ENCODE results near the gene RABGAP1L. TPM values are rescaled to one million over a fixed set of nuclear protein-coding genes. Genes with fewer than 3 reads are reported as not detected.
"Not testable (repeated sequence)": the region's sequence is repeated elsewhere in the genome, so short reads cannot be mapped to it uniquely, and the experiment has no call there.

RABGAP1L gene
- polyA plus RNA-seq, result 51.9 TPM
- long read RNA-seq, donor 1, full-length matches to known transcripts, result 3 of 3 reads
- long read RNA-seq, donor 1, partial matches to known transcripts, result 0 of 3 reads
- long read RNA-seq, donor 1, other reads (novel, unspliced or antisense), result 0 of 3 reads
- long read RNA-seq, donor 2, full-length matches to known transcripts, result 3 of 9 reads
- long read RNA-seq, donor 2, partial matches to known transcripts, result 6 of 9 reads
- long read RNA-seq, donor 2, other reads (novel, unspliced or antisense), result 0 of 9 reads
- long read RNA-seq, donor 3, result 0 reads
- long read RNA-seq, donor 4, partial matches to known transcripts, result 0 of 2 reads
- long read RNA-seq, donor 4, other reads (novel, unspliced or antisense), result 0 of 2 reads
- long read RNA-seq, donor 5, full-length matches to known transcripts, result 1 of 1 reads
- long read RNA-seq, donor 5, partial matches to known transcripts, result 0 of 1 reads
- long read RNA-seq, donor 5, other reads (novel, unspliced or antisense), result 0 of 1 reads
- long read RNA-seq, donor 6, full-length matches to known transcripts, result 3 of 8 reads
- long read RNA-seq, donor 6, partial matches to known transcripts, result 5 of 8 reads
- long read RNA-seq, donor 6, other reads (novel, unspliced or antisense), result 0 of 8 reads
- long read RNA-seq, donor 7, full-length matches to known transcripts, result 4 of 4 reads
- long read RNA-seq, donor 7, partial matches to known transcripts, result 0 of 4 reads
- long read RNA-seq, donor 7, other reads (novel, unspliced or antisense), result 0 of 4 reads
- long read RNA-seq, donor 8, full-length matches to known transcripts, result 3 of 22 reads
- long read RNA-seq, donor 8, partial matches to known transcripts, result 19 of 22 reads
- long read RNA-seq, donor 8, other reads (novel, unspliced or antisense), result 0 of 22 reads
- long read RNA-seq, donor 9, full-length matches to known transcripts, result 5 of 5 reads
- long read RNA-seq, donor 9, partial matches to known transcripts, result 0 of 5 reads
- long read RNA-seq, donor 9, other reads (novel, unspliced or antisense), result 0 of 5 reads
- long read RNA-seq, donor 10, full-length matches to known transcripts, result 7 of 19 reads
- long read RNA-seq, donor 10, partial matches to known transcripts, result 12 of 19 reads
- long read RNA-seq, donor 10, other reads (novel, unspliced or antisense), result 0 of 19 reads
- long read RNA-seq, donor 11, partial matches to known transcripts, result 0 of 1 reads
- long read RNA-seq, donor 11, other reads (novel, unspliced or antisense), result 0 of 1 reads

DNA sequence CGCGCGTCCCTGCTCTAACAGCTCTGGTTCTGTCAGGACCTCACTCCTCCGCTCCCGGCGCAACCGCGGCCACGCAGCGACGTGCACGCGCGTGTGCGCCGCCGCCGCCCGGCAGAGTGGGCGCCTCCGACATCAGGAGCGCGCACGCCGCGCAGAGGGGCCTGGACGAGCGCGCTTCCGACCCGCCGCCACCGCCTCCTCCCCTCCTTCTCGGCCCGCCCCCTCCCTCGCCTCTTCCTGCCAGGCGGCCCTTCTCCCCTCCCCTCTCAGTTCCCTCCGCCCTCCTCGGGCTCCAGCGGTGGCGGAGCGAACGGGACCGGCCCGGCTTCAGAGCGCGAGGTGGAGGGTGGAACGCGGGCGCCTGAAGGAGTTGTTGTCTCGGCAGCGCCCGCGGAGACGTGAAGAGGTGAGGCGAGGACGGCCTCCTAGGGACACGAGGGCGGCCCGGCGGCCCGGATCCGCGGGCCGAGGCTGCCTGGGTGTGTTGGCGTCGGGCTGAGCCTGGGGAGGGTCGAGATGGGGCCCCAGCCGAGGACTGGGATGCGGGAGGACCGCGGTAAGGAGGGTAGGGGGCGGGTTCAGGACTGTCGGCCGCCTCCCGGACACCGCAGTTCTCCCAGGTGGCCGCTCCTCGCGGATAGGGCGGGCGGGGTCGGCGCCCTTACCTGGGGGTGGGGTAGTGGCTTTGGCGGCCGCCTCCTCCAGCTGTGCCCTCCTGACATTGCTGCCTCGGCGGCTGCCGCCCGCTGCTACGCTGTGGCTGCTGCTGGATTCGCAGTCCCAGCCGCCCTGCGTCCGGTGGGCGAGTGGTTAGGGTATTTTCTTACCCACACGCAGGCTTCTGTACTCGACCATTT, at the start of gene RABGAP1L:
RABGAP1L (plus strand) TSS at position 269 of the 857 bp plus-strand sequence.
- WGBS (ENCODE audit: insufficient coverage, low lambda C conversion rate), result no CpG with 5 or more reads among the region's 98 CpGs
- DNase-seq, result peak; percentile 97 to 99

DNA sequence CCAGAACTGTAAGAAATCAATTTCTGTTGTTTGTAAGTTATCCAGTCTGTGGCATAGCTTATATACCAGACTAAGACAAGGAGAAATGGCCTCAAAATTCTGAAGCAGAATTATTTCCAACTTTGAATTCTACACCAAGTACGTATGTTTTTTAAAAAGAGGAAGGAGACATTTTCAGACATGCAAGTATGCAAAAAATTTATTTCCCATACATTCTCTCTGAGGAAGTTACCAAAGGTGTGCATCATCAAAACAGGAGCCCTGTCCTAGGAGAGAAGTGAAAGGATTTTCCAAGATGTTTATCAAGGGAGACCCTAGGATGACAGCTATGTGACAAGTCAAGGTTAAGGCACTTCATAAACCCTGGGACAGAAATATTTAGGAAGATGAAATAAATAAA, 49.3 kb upstream of the RABGAP1L start:
- Histone ChIP-seq H3K27me3 (ENCODE audit: control insufficient read depth, insufficient read depth, low read length) (no peaks in the 10 kb centered on the region), H3K4me3 (ENCODE audit: low read length) (no peak overlapping the region), H3K9me3 (ENCODE audit: control insufficient read depth, low read depth, low read length) (no peaks in the 10 kb centered on the region), H3K36me3 (ENCODE audit: control insufficient read depth, insufficient read depth, low read length) (no peaks in the 10 kb centered on the region), H3K4me1 (ENCODE audit: control insufficient read depth, insufficient read depth, low read length) (no peaks in the 10 kb centered on the region), H3K27ac (ENCODE audit: low read length) (no peak overlapping the region)
- WGBS (ENCODE audit: insufficient coverage, low lambda C conversion rate), result no CpG with 5 or more reads among the region's 1 CpG
- no peak for DNase-seq

More for the DNA sequence above, at the start of gene RABGAP1L:
- H3K4me3 ChIP-seq (ENCODE audit: low read length), result peak within 1 kb of the TSS; percentile 94
- H3K27me3 ChIP-seq (ENCODE audit: control insufficient read depth, insufficient read depth, low read length), result no peaks in the 10 kb centered on the region
- no peaks in the 10 kb centered on the region for H3K36me3 ChIP-seq (ENCODE audit: control insufficient read depth, insufficient read depth, low read length)
- peaks cover 7% of the 10 kb centered on the region for H3K4me1 ChIP-seq (ENCODE audit: control insufficient read depth, insufficient read depth, low read length)
- H3K9me3 ChIP-seq (ENCODE audit: control insufficient read depth, low read depth, low read length), result no peaks in the 10 kb centered on the region
- peak within 1 kb of the TSS; percentile 99 for H3K27ac ChIP-seq (ENCODE audit: low read length)

DNA sequence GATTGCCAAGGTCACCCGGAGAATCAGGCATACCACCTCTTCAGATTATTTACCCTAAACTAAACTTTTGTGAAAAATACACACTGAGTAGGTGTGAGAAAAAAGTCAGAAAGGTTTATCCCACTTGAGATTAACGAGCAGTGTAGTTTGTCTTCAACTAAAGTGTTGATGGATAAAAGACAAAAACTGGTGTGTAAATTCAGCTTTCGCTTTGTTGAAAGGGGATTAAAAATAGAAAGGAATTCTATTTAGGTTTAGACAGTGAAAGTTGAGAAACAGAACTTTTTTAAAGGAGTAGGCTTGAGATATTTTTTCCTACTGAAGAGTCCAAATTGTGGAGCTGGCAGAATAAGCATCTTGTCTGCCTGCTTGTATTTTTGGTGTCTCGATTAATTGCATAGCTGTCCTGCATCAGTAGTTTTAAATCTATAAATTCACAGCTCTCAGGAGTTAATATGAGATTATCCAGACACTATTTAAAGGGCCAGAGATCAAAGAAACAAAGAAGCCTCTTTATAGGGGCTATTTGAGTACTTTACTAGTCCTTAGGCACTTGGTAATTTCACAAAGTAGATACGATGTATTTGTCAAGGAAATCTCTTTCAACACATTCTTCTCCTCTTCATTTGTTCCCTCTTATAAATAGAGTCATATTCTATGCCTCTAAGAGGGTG, 46.7 kb upstream of the RABGAP1L start:
- DNase-seq, result no peak
- WGBS (ENCODE audit: insufficient coverage, low lambda C conversion rate), result 78% methylated on average over 2 of the region's 5 CpGs
- Histone ChIP-seq H3K27ac (ENCODE audit: low read length) (no peak overlapping the region), H3K4me1 (ENCODE audit: control insufficient read depth, insufficient read depth, low read length) (no peaks in the 10 kb centered on the region), H3K36me3 (ENCODE audit: control insufficient read depth, insufficient read depth, low read length) (no peaks in the 10 kb centered on the region), H3K9me3 (ENCODE audit: control insufficient read depth, low read depth, low read length) (no peaks in the 10 kb centered on the region), H3K4me3 (ENCODE audit: low read length) (no peak overlapping the region), H3K27me3 (ENCODE audit: control insufficient read depth, insufficient read depth, low read length) (no peaks in the 10 kb centered on the region)

DNA sequence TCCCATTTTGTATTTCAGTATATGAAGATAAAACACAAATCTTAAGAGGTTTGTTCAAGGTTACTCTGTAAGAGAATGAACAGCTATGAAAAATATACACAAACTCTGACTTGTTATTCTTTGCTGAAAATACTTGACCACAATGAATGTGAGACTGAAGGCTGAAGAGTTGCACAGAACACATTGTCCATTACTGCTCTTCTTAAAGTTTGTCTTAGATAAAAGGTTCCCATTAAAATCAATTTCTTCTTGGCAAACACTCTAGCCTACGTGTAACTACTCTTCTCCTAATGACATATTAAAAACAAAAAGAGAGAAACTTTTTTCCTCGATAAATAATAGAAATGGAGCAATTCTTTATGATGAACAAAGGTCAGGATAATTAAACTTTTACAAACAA, 45.2 kb upstream of the RABGAP1L start:
- H3K9me3 ChIP-seq (ENCODE audit: control insufficient read depth, low read depth, low read length), result no peaks in the 10 kb centered on the region
- H3K27ac ChIP-seq (ENCODE audit: low read length), result no peak overlapping the region
- H3K4me3 ChIP-seq (ENCODE audit: low read length), result no peak overlapping the region
- no peaks in the 10 kb centered on the region for H3K27me3 ChIP-seq (ENCODE audit: control insufficient read depth, insufficient read depth, low read length)
- WGBS (ENCODE audit: insufficient coverage, low lambda C conversion rate), result 60% methylated on average over 1 of the region's 2 CpGs
- H3K4me1 ChIP-seq (ENCODE audit: control insufficient read depth, insufficient read depth, low read length), result no peaks in the 10 kb centered on the region
- no peak for DNase-seq
- no peaks in the 10 kb centered on the region for H3K36me3 ChIP-seq (ENCODE audit: control insufficient read depth, insufficient read depth, low read length)

DNA sequence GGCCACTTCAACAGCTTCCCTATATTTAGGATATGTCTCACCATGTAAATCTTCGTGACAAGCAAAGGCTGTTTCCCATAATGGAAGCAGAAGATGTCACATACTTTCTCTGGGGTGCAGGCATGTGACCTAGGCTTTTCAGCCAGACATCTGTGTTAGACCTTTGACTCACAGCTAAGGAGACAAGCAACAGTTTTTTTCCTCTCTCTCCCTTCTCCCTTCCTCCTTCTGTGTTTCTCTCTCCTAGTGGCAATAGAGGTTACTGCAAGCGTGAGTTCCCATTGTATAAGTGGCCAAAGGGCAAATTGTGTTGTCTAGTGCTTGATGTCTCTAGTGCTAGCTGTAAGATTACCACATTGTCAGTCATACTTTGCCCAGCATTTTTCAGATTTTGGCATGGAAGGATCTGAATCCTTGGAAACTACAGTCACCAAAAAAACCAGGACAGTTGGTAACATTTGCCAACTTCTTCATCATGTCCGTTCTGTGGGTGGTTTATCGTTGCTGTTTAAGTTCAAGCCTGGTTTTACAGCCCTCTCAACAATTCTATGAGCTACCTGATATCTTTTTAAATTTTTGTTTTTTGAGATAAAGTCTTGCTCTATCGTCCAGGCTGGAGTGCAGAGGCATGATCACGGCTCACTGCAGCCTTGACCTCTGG, 44.4 kb upstream of the RABGAP1L start:
- no peaks in the 10 kb centered on the region for H3K4me1 ChIP-seq (ENCODE audit: control insufficient read depth, insufficient read depth, low read length)
- peak overlapping the region; percentile 5 for H3K27ac ChIP-seq (ENCODE audit: low read length)
- H3K27me3 ChIP-seq (ENCODE audit: control insufficient read depth, insufficient read depth, low read length), result no peaks in the 10 kb centered on the region
- no peaks in the 10 kb centered on the region for H3K9me3 ChIP-seq (ENCODE audit: control insufficient read depth, low read depth, low read length)
- peak; percentile 77 to 89 for DNase-seq
- H3K36me3 ChIP-seq (ENCODE audit: control insufficient read depth, insufficient read depth, low read length), result no peaks in the 10 kb centered on the region
- no peak overlapping the region for H3K4me3 ChIP-seq (ENCODE audit: low read length)
- 0% methylated on average over 1 of the region's 6 CpGs for WGBS (ENCODE audit: insufficient coverage, low lambda C conversion rate)

DNA sequence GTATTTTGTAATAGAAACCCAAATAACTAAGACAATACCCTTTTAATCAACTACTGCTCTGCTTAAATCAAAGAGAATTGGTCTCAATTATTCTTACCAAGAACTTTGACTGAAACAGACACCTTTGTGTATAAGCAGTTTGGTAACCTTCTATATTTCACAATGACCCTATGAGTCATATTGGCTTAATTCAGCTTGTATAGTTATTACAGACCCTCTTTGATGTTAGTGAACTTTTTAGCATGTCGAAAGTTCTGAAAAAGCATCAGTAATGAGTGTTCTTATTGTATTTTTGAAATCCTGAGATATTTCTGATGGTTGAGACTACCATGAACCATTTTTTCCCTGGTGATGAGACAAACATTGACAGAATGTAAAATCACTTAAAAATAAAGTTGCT, 43.3 kb upstream of the RABGAP1L start:
- H3K27me3 ChIP-seq (ENCODE audit: control insufficient read depth, insufficient read depth, low read length), result no peaks in the 10 kb centered on the region
- no peak overlapping the region for H3K4me3 ChIP-seq (ENCODE audit: low read length)
- no CpG with 5 or more reads among the region's 1 CpG for WGBS (ENCODE audit: insufficient coverage, low lambda C conversion rate)
- no peaks in the 10 kb centered on the region for H3K9me3 ChIP-seq (ENCODE audit: control insufficient read depth, low read depth, low read length)
- H3K4me1 ChIP-seq (ENCODE audit: control insufficient read depth, insufficient read depth, low read length), result no peaks in the 10 kb centered on the region
- no peak for DNase-seq
- no peaks in the 10 kb centered on the region for H3K36me3 ChIP-seq (ENCODE audit: control insufficient read depth, insufficient read depth, low read length)
- no peak overlapping the region for H3K27ac ChIP-seq (ENCODE audit: low read length)

DNA sequence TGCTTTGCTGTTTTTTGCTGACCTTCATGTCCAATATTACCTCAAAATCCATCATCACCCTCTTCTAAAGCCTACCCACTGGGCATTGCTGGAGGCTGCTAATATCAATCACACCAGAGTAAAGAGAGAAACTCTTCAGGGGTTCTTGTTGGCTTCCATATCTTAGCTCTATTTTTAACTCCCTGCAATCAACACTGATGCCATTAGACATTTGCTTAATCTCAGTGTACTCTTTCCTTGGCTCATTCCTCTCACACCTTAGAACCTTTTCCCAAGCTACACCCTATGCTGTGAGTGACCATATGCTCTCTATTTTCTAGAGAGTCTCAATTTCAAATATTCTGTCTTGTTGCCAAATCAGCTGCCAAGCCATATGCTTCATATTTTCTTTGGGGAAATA, 40.6 kb upstream of the RABGAP1L start:
- no peaks in the 10 kb centered on the region for H3K4me1 ChIP-seq (ENCODE audit: control insufficient read depth, insufficient read depth, low read length)
- no peaks in the 10 kb centered on the region for H3K27me3 ChIP-seq (ENCODE audit: control insufficient read depth, insufficient read depth, low read length)
- no peak for DNase-seq
- no peaks in the 10 kb centered on the region for H3K36me3 ChIP-seq (ENCODE audit: control insufficient read depth, insufficient read depth, low read length)
- H3K27ac ChIP-seq (ENCODE audit: low read length), result no peak overlapping the region
- H3K4me3 ChIP-seq (ENCODE audit: low read length), result no peak overlapping the region
- no peaks in the 10 kb centered on the region for H3K9me3 ChIP-seq (ENCODE audit: control insufficient read depth, low read depth, low read length)

DNA sequence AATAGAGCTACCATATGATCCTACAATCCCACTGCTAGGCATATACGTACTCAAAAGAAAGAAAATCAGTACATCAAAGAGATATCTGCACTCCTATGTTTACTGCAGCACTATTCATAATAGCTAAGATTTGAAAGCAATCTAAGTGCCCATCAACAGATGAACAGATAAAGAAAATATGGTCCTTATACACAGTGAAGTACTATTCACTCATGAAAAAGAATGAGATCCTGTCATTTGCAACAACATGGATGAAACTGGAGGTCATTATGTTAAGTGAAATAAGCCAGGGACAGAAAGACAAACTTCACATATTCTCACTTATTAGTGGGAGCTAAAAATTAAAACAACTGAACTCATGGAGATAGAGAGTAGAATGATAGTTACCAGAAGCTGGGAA, 37.0 kb upstream of the RABGAP1L start:
- H3K9me3 ChIP-seq (ENCODE audit: control insufficient read depth, low read depth, low read length); H3K27me3 ChIP-seq (ENCODE audit: control insufficient read depth, insufficient read depth, low read length); DNase-seq; H3K4me1 ChIP-seq (ENCODE audit: control insufficient read depth, insufficient read depth, low read length); H3K36me3 ChIP-seq (ENCODE audit: control insufficient read depth, insufficient read depth, low read length); H3K27ac ChIP-seq (ENCODE audit: low read length); H3K4me3 ChIP-seq (ENCODE audit: low read length): not testable (repeated sequence)
- 100% methylated on average over 1 of the region's 1 CpG for WGBS (ENCODE audit: insufficient coverage, low lambda C conversion rate)

DNA sequence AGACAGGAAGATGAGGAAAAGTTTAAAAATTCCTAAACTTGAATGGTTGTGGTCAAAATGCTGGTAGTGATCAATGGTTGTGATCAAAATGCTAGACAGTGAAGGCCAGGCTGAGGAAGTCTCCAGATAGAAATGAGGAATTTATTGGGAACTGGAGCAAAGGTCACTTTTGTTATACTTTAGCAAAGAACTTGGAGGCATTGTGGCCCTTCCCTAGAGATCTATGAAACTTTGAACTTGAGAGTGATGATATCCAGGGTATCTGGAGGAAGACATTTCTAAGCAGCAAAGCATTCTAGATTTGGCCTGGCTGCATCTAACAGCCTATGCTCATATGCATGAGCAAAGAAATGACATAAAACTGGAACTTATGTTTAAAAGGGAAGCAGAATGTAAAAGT, 35.5 kb upstream of the RABGAP1L start:
- no peaks in the 10 kb centered on the region for H3K36me3 ChIP-seq (ENCODE audit: control insufficient read depth, insufficient read depth, low read length)
- no peak overlapping the region for H3K4me3 ChIP-seq (ENCODE audit: low read length)
- no peak for DNase-seq
- no peaks in the 10 kb centered on the region for H3K4me1 ChIP-seq (ENCODE audit: control insufficient read depth, insufficient read depth, low read length)
- H3K27ac ChIP-seq (ENCODE audit: low read length), result no peak overlapping the region
- H3K27me3 ChIP-seq (ENCODE audit: control insufficient read depth, insufficient read depth, low read length), result no peaks in the 10 kb centered on the region
- H3K9me3 ChIP-seq (ENCODE audit: control insufficient read depth, low read depth, low read length), result peaks cover 3% of the 10 kb centered on the region

Data from large intestine (tissue), 12 donors.